HepG2 (cell line): Measurements from ENCODE around the gene CNNM4. TPM values are rescaled to one million over a fixed set of nuclear protein-coding genes. Genes with fewer than 3 reads are reported as not detected.

Source experiments
- CERS6 ChIP-seq: sonication (generic); formaldehyde crosslinking; IDR thresholded peaks from 2 replicates; pipeline ENCODE4 v1.5.0; 2020; ENCODE audit warnings: missing genetic modification reagents
- EEA1 ChIP-seq: sonication (generic); formaldehyde crosslinking; IDR thresholded peaks from 2 replicates; pipeline ENCODE4 v1.5.1; 2020; ENCODE audit warnings: mild to moderate bottlenecking, missing genetic modification reagents, borderline replicate concordance
- ELF4 ChIP-seq: sonication (generic); formaldehyde crosslinking; IDR thresholded peaks from 2 replicates; pipeline ENCODE4 v1.5.0; 2020; ENCODE audit warnings: missing genetic modification reagents, mild to moderate bottlenecking, moderate library complexity, borderline replicate concordance
- HMGXB3 ChIP-seq: sonication (generic); formaldehyde crosslinking; IDR thresholded peaks from 2 replicates; pipeline ENCODE4 v1.4.0; 2020; ENCODE audit warnings: missing genetic modification reagents, borderline replicate concordance
- HNRNPH1 ChIP-seq: fragments of 200-400 bp; formaldehyde crosslinking; optimal IDR thresholded peaks from 2 replicates; pipeline ENCODE3; 2017; ENCODE audit warnings: mild to moderate bottlenecking, low read depth, low read length
- JUND ChIP-seq: sonication (generic); formaldehyde crosslinking; IDR thresholded peaks from 2 replicates; pipeline ENCODE4 v1.8.0; 2022; ENCODE audit warnings: mild to moderate bottlenecking, missing genetic modification reagents
- MED8 ChIP-seq: sonication (generic); formaldehyde crosslinking; IDR thresholded peaks from 2 replicates; pipeline ENCODE4 v1.8.1; 2023; ENCODE audit warnings: mild to moderate bottlenecking, missing genetic modification reagents; ENCODE audit not compliant: insufficient replicate concordance
- NAIF1 ChIP-seq: sonication (generic); formaldehyde crosslinking; IDR thresholded peaks from 2 replicates; pipeline ENCODE4 v1.5.0; 2020; ENCODE audit warnings: mild to moderate bottlenecking, missing genetic modification reagents, borderline replicate concordance
- ONECUT2 ChIP-seq: sonication (generic); formaldehyde crosslinking; IDR thresholded peaks from 2 replicates; pipeline ENCODE4 v1.4.0; 2020; ENCODE audit warnings: missing genetic modification reagents
- PRPF4 ChIP-seq: fragments of 200-400 bp; formaldehyde crosslinking; IDR thresholded peaks from 2 replicates; pipeline ENCODE4 v1.6.1; 2016; ENCODE audit warnings: low read length, low read depth; ENCODE audit not compliant: poor library complexity, severe bottlenecking
- SP140L ChIP-seq: sonication (generic); formaldehyde crosslinking; IDR thresholded peaks from 2 replicates; pipeline ENCODE4 v1.4.0; 2020; ENCODE audit warnings: missing genetic modification reagents, borderline replicate concordance
- SYNCRIP ChIP-seq: fragments of 200-400 bp; formaldehyde crosslinking; IDR thresholded peaks from 2 replicates; pipeline ENCODE4 v1.6.1; 2018; ENCODE audit warnings: mild to moderate bottlenecking, low read depth, low read length; ENCODE audit not compliant: insufficient read depth
- TBX2 ChIP-seq: sonication (generic); formaldehyde crosslinking; IDR thresholded peaks from 2 replicates; pipeline ENCODE4 v1.5.0; 2020; ENCODE audit warnings: missing genetic modification reagents, mild to moderate bottlenecking, borderline replicate concordance
- ZFP36 ChIP-seq: fragments of 150-350 bp; IDR thresholded peaks from 2 replicates; pipeline ENCODE4 v1.6.1; 2018; ENCODE audit warnings: borderline replicate concordance, low read length, low read depth; ENCODE audit not compliant: partially characterized antibody
- ZFYVE20 ChIP-seq: sonication (generic); formaldehyde crosslinking; IDR thresholded peaks from 2 replicates; pipeline ENCODE4 v1.8.0; 2023; ENCODE audit warnings: low read depth, mild to moderate bottlenecking, moderate library complexity, missing genetic modification reagents, borderline replicate concordance
- ZMYM2 ChIP-seq: sonication (generic); formaldehyde crosslinking; IDR thresholded peaks from 2 replicates; pipeline ENCODE4 v1.8.0; 2022; ENCODE audit warnings: mild to moderate bottlenecking, missing genetic modification reagents
- ZNF12 ChIP-seq: sonication (generic); formaldehyde crosslinking; IDR thresholded peaks from 2 replicates; pipeline ENCODE4 v1.5.0; 2020; ENCODE audit warnings: missing genetic modification reagents
- ZNF564 ChIP-seq: sonication (generic); formaldehyde crosslinking; IDR thresholded peaks from 2 replicates; pipeline ENCODE4 v1.8.1; 2023; ENCODE audit warnings: mild to moderate bottlenecking, missing genetic modification reagents
- ZNF605 ChIP-seq: sonication (generic); formaldehyde crosslinking; IDR thresholded peaks from 2 replicates; pipeline ENCODE4 v1.8.0; 2022; ENCODE audit warnings: mild to moderate bottlenecking, missing genetic modification reagents
- ZNF777 ChIP-seq: sonication (generic); formaldehyde crosslinking; IDR thresholded peaks from 2 replicates; pipeline ENCODE4 v1.4.0; 2020; ENCODE audit warnings: missing genetic modification reagents
- ZNF782 ChIP-seq: sonication (generic); formaldehyde crosslinking; IDR thresholded peaks from 2 replicates; pipeline ENCODE4 v1.4.0; 2020; ENCODE audit warnings: missing genetic modification reagents, mild to moderate bottlenecking, borderline replicate concordance
- polyA plus RNA-seq, 8 experiments: library from polyadenylated mRNA; depleted of rRNA in 3 of 8; stranded (reverse) in 7 of 8; unstranded in 1 of 8; fragments of >200 nt; fragmentation: Illumina TruSeq in 4 of 8; extraction: Trizol in 4 of 8; gene quantifications; 2 replicates each; pipeline versions ENCODE4 v1.2.1 to v1.2.3, GENCODE V29; 2011 to 2016; ENCODE audit warnings: low read depth in 4 of 8, missing spikeins in 1 of 8, mixed read lengths in 1 of 8; ENCODE audit not compliant: insufficient read depth in 1 of 8
- total RNA-seq, 5 experiments: library from RNA; depleted of rRNA; stranded (reverse); fragments of >200 nt; fragmentation: Illumina TruSeq; extraction: Trizol; gene quantifications; 2 replicates each; pipeline ENCODE4 v1.2.3, GENCODE V29; 2016; ENCODE audit warnings: low read depth in 1 of 5
- TF ChIP-seq, protein P1 (sequence below), 2 experiments: IDR thresholded peaks; 2 replicates each; pipeline ENCODE4 v1.6.1; 2011 to 2012; ENCODE audit warnings: low read length in 2 of 2, borderline replicate concordance in 1 of 2, low read depth in 1 of 2, mild to moderate bottlenecking in 1 of 2, moderate library complexity in 1 of 2

CNNM4 gene
- total and polyA plus RNA-seq, 2 of the 13 experiments (the other 11 are each of a cell fraction or from before 2014, with no cell fraction given): 5.9 to 8.4 TPM

GRCh38 chr2:96810783-96811192 is 50.1 kb downstream of the CNNM4 start (continued):
- no peak for TF ChIP-seq PRPF4
- no peak for TF ChIP-seq HNRNPH1
- TF ChIP-seq SYNCRIP: no peak
- no peak for TF ChIP-seq ZNF777
- no peak for TF ChIP-seq NAIF1 (CRISPR knock-in tag)
- no peak for TF ChIP-seq ZFP36
- TF ChIP-seq CERS6 (CRISPR knock-in tag): no peak
- no peak for TF ChIP-seq ONECUT2 (CRISPR knock-in tag)
- TF ChIP-seq ZMYM2 (CRISPR knock-in tag): no peak
- TF ChIP-seq JUND (CRISPR knock-in tag): no peak
- TF ChIP-seq ELF4: no peak
- TF ChIP-seq HMGXB3 (CRISPR knock-in tag): no peak
- no peak; the same call in 1 of the 2 replicates for TF ChIP-seq ZNF782 (CRISPR knock-in tag)
- peak; percentile 28; the same call in 1 of the 2 replicates for TF ChIP-seq ZNF564 (CRISPR knock-in tag)
- TF ChIP-seq EEA1 (CRISPR knock-in tag): no peak
- TF ChIP-seq MED8: no peak
- no peak for TF ChIP-seq ZNF12 (CRISPR knock-in tag)
- no peak; the same call in 1 of the 2 replicates for TF ChIP-seq TBX2 (CRISPR knock-in tag)
- no peak for TF ChIP-seq ZNF605
- TF ChIP-seq, protein P1, sequence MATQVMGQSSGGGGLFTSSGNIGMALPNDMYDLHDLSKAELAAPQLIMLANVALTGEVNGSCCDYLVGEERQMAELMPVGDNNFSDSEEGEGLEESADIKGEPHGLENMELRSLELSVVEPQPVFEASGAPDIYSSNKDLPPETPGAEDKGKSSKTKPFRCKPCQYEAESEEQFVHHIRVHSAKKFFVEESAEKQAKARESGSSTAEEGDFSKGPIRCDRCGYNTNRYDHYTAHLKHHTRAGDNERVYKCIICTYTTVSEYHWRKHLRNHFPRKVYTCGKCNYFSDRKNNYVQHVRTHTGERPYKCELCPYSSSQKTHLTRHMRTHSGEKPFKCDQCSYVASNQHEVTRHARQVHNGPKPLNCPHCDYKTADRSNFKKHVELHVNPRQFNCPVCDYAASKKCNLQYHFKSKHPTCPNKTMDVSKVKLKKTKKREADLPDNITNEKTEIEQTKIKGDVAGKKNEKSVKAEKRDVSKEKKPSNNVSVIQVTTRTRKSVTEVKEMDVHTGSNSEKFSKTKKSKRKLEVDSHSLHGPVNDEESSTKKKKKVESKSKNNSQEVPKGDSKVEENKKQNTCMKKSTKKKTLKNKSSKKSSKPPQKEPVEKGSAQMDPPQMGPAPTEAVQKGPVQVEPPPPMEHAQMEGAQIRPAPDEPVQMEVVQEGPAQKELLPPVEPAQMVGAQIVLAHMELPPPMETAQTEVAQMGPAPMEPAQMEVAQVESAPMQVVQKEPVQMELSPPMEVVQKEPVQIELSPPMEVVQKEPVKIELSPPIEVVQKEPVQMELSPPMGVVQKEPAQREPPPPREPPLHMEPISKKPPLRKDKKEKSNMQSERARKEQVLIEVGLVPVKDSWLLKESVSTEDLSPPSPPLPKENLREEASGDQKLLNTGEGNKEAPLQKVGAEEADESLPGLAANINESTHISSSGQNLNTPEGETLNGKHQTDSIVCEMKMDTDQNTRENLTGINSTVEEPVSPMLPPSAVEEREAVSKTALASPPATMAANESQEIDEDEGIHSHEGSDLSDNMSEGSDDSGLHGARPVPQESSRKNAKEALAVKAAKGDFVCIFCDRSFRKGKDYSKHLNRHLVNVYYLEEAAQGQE (IDR thresholded peaks at IDR 0.05; ENCODE audit: borderline replicate concordance in 1 of 2, low read depth in 1 of 2, low read length in 2 of 2): no peak
- TF ChIP-seq ZFYVE20 (CRISPR knock-in tag): no peak
- no peak for TF ChIP-seq SP140L (CRISPR knock-in tag)
